Measurements from ENCODE around the gene ODAD4.
A peak's percentile ranks its signal among the peaks of the same experiment; 100 is the strongest.

ODAD4 gene

DNA sequence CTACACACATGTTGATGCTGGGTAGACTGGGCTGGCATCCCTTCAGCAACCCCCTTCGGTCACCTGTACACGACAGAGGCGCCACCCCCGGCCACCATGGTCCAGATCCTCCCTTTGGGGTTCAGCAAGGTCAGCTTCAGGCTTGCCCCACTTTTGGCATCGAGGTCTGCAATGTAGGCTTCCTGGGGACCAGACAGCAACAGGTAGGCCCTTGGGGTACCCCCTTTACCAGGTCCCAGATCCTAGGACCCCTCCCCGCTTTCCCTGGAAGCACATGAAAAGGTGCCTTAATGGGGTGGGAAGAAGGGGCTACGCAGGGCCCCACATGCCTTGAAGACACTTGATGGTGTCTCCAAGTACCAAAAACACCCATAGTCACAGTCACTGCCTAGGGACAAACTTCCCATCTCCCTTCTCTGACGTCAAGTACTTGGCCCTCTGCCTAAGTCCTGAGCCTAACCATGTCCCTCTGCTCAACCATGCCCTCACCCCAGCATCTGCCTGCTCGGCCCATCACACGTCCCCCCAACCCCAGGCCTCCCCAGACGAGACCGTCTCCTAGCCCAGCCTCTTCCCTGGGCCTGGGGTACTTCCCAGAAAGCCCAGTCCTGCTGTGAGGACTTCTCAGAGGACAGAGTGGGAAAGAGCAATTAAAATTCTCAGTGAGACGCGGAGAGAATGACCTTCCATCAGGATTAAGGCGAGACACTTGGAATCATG, 23.8 kb upstream of the ODAD4 start:
- no peak for DNase-seq (ENCODE audit: extremely low read depth, low read depth)
- TF ChIP-seq, protein P1, sequence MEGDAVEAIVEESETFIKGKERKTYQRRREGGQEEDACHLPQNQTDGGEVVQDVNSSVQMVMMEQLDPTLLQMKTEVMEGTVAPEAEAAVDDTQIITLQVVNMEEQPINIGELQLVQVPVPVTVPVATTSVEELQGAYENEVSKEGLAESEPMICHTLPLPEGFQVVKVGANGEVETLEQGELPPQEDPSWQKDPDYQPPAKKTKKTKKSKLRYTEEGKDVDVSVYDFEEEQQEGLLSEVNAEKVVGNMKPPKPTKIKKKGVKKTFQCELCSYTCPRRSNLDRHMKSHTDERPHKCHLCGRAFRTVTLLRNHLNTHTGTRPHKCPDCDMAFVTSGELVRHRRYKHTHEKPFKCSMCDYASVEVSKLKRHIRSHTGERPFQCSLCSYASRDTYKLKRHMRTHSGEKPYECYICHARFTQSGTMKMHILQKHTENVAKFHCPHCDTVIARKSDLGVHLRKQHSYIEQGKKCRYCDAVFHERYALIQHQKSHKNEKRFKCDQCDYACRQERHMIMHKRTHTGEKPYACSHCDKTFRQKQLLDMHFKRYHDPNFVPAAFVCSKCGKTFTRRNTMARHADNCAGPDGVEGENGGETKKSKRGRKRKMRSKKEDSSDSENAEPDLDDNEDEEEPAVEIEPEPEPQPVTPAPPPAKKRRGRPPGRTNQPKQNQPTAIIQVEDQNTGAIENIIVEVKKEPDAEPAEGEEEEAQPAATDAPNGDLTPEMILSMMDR (IDR thresholded peaks at IDR 0.05; ENCODE audit: low read depth, low read length), result no peak

DNA sequence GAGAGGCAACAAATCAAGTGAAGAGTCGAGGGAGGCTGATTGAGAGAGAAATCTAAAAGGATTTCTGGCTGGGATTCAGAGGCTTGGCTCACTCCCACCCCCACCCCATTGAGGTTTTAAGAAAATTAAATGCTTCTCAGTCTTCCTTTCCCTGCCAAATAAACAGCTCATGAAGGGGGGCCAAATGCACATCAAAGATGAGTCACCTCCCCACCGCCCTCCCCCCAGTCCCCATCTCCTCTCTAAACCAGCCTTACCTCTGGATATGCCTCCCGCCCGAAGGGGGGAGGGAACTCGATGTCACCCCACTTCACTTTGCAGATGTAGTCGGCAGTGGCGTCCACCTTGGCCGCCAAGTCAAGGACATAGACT, 23.2 kb upstream of the ODAD4 start:
- DNase-seq (ENCODE audit: extremely low read depth, low read depth), result peak; percentile 52
- TF ChIP-seq, protein P1 (IDR thresholded peaks at IDR 0.05; ENCODE audit: low read depth, low read length), result no peak

DNA sequence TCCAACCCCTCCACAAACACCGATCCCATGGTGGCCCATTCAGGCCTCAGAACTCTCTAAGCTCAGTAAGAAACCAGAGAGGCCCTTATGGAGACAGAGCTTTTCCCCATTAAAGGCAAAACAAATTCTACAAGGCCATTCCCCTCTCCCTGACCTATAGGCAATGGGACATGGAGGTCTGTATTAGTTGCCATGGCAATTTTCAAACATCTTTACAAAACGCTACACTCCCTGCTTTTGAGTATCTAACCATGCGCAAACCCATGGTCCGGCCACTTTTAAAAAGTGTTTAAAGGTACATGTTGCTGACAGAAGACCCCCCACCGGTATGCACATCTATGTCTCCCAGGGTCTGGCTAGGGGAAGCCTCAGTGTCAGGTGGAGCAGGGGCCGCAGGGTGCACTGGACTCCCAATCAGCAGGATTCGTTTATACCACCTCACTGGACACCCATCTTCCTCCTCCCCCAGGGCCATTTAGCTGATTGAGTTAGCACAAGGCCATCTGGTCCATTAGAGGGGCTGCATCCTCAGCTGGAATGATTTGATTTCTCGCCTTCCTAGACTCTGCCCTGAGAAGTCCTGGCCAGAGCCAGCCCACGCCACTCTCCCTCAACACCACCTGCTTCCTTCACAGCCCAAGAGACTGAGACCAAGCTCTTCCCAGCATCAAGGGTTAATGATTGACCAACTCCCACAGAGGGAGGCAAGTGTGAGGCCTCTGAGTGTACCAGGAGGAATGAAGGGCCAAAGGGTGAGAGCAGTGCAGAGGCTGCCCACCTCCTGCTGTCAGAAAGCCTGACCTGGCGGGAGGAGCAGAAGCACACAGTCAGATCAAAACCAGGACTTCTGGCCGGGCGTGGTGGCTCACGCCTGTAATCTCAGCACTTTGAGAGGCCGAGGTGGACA, 22.5 kb upstream of the ODAD4 start:
- no peak for DNase-seq (ENCODE audit: extremely low read depth, low read depth)
- TF ChIP-seq, protein P1 (IDR thresholded peaks at IDR 0.05; ENCODE audit: low read depth, low read length), result no peak

DNA sequence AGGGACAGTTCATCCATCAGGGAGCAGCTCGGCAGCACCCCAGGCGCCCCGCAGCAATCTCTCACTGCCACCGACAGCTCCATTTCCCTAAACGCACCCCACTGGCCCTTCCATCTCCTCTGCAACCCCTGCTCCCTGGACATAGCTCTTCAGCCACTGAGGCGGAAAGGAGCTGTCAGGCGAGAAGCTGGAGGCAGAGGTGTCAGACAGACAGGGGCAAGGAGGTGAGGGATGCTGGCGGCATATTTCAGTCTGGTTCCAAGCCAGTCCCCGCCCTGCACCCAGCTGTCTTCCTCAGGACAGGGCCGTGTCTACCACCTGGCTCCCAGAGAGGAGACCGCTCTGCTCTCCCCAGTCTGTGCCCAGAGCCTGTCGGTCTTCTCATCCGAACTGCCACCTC, 21.3 kb upstream of the ODAD4 start:
- TF ChIP-seq, protein P1 (IDR thresholded peaks at IDR 0.05; ENCODE audit: low read depth, low read length), result no peak
- no peak for DNase-seq (ENCODE audit: extremely low read depth, low read depth)

DNA sequence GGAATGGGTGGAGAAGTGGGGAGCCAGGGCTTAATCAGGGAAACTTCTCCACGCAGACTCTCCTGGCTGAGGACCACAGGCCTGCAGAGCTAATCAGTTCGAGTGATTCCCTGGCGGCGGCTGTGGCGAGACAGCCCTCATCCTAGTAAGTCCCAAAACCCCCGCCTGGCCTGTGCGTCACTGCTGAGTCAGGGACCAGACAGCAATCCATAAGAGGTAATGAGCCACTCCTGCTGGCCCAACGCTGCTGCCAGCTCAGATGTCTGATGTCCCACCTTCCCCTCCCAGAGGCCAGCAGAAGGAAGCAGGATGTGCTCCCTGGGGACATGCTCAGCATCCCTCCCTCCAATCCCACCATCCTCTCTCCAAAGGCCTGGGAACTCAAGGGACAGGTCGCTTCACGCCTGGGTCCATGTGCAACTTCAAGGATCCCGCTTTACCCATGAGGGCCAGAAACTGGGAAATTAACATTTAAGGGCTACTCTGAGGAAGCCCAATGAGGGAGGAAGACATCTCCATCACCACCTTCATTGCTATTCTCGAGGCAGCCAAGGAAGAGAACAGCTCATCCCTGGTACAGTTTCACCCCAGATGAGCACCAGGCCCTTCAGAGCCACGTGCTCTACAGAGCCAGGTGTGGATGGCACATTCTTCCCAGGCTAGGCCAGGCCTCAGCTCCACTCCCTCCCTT, 19.6 kb upstream of the ODAD4 start:
- peak; percentile 90 for DNase-seq (ENCODE audit: extremely low read depth, low read depth)
- TF ChIP-seq, protein P1 (IDR thresholded peaks at IDR 0.05; ENCODE audit: low read depth, low read length), result no peak

DNA sequence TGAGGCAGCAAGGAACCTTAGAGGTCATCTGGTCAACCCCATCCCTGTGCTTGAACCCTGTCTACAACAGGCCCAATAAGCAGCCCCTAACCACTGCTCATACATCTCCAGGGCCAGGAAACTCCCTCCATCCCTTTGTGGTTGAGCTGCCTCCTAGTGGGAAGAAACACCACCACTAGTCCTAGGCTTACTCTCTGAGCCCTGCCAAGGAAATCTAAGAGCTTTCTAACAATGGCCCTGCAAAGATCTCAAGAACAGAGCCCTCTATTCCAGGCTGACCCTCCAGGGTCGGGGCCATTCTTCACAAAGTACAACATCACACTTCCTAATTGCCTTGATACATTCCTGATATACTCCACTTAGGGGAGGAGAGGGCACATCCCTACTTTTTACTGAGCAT, 17.5 kb upstream of the ODAD4 start:
- TF ChIP-seq, protein P1 (IDR thresholded peaks at IDR 0.05; ENCODE audit: low read depth, low read length), result no peak; the same call in 1 of the 2 replicates
- no peak for DNase-seq (ENCODE audit: extremely low read depth, low read depth)
